HG02884 (cell line): ENCODE measurements around the gene OR8U1.
"Not testable (repeated sequence)": the region's sequence is repeated elsewhere in the genome, so short reads cannot be mapped to it uniquely, and the experiment has no call there.

Experiments
- ATAC-seq: cut with Tn5 transposase; IDR thresholded peaks from one replicate; pipeline ENCODE4 v1.9.1; 2021; ENCODE audit warnings: mild to moderate bottlenecking, moderate library complexity; ENCODE audit not compliant: unreplicated experiment

The OR8U1 gene

DNA sequence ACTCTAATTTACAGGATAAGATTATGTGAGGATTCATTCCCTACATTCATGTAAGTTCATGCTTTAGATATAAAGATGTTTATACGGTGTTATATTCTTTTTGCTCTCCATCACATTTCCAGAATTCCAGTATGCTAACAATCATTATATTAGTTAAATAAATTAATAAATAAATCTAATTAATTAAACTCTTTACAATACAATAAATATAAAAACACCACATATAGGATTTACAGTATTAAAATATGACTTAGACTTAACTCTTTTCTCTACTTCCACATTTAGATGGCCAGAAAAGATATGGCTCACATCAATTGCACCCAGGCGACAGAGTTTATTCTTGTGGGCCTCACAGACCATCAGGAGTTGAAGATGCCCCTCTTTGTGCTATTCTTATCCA is at the start of gene OR8U1:
TSS of gene OR8U1 (plus strand) at position 301 of the 400 bp plus-strand sequence. CDS start at position 301, 0 bp downstream.
- no peak for ATAC-seq

DNA sequence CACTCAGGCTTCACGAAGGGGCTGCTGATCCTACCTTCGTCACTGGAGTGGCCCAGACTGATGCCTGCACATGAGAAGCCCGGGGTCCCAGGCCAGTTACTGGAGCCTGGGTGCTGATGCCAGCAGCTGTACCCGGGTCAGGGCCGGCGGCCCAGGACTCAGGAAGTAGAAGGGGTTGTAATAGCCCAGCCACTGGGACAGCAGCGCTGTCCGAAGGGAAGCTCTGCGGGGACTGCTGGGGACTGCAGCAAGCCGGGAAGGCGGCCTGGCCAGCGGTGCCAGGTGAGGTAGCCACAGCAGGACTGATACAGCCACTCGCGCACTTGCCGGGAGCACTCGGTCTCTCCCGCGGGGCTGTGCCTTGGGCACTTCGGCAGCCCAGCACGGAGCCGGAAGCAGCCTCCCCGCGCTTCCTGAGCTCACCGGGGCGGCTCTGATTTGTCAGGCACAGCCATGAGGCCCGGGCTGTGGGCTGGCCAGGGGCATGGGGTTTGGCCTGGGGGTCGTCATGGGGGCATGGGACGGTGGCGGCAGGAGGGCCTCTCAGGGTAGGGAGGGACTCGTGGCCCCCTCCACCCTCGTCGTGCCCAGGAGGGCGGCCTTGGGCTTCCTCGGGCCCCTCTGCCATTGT is 43.4 kb upstream of the OR8U1 start:
- ATAC-seq = no peak

DNA sequence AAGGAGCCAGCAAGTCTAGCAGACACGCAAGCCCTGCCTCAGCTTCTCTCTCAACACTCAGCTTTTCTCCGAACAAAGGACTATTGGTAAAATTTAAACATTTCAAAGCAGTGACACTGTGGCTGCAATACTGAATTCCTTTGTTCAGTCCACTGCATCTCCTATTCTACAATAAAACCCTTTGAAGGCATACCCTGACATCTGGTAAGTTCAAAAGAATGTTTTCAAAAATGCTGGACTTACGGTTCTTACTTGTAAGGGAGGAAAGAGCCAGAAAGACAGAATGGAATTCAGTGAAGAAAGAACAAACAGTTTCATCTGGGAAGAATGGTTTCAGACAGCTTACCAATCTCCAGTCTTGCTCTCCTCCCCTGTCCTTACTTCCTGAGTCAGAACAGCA is 42.3 kb upstream of the OR8U1 start:
- no peak for ATAC-seq

DNA sequence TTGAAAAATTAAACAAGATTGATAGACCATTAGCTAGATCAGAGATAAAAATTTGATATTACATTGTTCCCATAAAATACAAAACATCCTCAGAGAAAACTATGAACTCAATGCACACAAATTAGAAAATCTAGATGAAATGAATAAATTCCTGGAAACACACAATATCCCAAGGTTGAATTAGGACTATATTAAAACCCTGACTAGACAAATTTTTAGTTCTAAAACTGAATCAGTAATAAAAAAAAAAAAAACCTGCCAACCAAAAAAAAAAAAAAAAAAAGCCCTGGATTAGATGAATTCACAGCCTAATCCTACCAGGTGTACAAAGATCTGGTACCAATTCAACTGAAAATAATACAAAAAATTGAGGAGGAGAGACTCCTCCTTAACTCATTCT is 35.1 kb upstream of the OR8U1 start:
- no peak for ATAC-seq

DNA sequence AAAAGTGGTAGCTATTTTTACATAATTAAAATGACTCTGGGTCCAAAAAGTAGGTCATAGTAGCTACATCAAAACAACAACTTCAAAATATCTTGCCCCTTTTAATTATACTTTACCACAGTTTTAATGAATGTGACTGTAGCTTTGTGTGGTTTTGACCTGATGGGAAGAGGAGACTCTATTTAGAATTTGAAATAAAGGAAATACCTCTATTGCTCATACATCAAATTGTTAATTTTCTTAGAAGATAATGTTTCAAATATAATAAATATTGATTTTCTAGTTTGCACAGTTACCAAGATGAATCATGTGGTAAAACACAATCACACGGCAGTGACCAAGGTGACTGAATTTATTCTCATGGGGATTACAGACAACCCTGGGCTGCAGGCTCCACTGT is 29.7 kb upstream of the OR8U1 start, which contains the start of gene OR8K1:
TSS of gene OR8K1 (plus strand) at position 301 of the 400 bp plus-strand sequence. CDS start at position 301, 0 bp downstream.
- ATAC-seq = no peak

DNA sequence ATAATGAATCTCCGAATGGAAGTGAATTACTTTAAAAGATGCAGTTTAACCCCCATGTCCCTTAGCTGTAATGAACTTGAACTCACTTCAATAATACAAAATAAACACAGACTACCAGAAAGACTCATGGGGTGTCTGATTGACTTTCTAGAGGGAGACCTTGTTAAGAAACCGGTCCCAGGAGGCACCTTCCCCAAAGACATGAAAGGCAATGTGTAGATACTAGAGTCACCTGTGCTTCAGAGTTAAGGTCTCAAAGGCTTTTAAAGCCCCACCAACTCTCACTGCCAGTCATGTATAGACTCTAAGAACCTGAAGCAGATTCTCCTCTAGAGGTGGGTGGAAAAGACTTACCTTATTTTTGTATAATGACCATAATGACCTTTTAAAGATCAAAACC is 21.4 kb upstream of the OR8U1 start, which contains the start of gene OR8J1:
TSS of gene OR8J1 (plus strand) at position 301 of the 400 bp plus-strand sequence. CDS start 5,956 bp downstream, outside the sequence.
- ATAC-seq = no peak

DNA sequence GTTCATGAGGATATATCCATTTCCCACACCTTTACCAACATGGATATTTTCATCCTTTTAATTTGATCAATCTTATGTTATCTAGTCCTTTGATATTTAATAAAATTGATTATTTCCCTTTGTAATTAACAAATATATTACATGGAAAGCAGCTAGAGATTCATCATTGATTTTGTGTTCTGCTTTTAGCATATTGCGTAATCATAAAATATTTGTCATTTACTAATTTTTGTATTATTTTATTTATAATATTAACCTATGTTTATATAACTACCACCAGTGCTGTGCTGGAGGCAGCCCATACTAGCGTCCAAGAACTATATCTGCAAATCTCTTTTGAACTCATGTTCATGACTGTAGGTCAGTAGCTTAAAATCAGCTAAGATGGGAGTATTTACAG is 4.7 kb downstream of the OR8U1 start:
- no peak for ATAC-seq

DNA sequence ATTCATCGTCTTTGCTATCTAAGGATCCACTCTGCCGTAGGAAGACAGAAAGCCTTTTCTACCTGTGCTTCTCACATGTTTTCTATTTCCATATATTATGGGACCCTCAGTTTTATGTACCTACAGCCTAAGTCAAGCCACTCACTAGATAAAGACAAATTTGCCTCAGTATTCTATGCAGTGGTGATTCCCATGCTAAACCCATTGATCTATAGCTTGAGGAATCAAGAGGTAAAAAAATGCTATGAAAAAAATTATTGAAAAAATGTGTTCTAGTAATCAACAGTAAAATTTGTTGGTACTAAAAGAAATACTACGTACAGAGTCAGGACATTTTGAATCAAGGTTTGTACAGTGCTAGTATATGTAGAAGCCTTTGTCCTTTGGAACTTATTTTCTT is 19.0 kb downstream of the OR8U1 start:
- no peak for ATAC-seq

DNA sequence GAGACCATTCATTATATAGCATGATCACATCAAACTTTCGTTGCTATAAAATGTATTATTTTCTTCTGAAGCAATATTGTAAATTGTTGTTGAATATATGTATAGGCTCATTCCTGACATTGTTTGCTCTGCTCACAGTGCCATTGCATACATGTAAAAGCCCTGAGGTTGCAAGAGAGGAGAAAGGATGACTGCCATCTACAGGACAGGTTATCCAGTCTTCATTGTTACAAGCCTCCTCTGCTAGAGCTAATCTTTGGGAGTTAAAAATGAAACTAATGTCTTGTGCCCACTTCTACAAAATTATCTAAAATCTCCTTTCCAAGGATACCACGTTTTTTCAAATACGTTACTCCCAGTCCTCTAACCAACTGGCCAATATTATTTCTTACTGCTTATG is 20.6 kb downstream of the OR8U1 start:
- no peak for ATAC-seq

DNA sequence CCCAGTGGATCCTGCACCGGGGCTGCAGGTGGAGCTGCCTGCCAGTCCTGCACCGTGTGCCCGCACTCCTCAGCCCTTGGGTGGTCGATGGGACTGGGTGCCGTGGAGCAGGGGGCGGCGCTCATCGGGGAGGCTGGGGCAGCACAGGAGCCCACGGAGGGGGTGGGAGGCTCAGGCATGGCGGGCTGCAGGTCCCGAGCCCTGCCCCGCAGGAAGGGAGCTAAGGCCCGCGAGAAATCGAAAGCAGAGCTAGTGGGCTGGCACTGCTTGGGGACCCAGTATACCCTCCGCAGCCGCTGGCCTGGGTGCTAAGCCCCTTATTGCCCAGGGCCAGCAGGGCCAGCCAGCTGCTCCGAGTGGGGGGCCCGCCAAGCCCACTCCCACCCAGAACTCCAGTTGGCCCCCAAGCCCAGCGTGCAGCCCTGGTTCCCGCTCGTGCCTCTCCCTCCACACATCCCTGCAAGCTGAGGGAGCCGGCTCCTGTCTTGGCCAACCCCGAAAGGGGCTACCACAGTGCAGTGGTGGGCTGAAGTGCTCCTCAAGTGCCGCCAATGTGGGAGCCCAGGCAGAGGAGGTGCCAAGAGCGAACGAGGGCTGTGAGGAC is 26.5 kb downstream of the OR8U1 start:
- not testable (repeated sequence) for ATAC-seq

DNA sequence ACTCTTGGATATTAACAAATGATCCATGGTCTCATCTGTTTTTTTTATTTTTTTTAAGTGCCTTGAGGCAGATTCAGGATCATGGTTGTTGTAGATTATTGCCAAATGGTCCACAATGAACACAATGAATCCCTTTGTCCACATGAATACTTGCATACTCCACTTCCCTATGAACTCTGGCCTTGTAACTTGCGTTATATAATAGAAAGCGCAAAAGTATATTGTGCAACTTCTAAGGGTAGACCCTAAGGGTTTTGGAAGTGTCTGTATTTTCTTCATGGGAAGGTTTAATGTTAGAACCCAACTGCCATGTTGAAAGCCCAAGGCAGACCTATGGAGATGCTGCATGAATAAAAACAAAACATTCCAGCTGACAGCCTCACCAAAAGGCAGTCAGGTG is 29.0 kb downstream of the OR8U1 start:
- no peak for ATAC-seq

DNA sequence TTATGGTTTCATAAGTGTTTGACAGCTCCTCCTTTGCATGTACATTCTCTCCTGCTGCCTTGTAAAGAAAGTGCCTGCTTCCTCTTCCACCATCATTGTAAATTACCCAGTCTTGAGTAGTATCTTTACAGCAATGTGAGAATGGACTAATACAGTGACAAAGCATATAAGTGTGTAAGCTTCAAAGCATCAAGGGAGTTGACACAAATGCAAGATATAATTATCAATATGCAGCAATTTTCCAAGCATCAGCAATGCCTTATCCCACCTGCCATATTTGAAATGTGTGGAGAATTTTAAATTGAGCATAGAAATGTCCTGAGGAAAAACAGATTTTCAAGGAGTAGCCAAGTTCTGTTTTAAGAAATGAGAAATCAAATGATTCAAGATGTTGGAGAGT is 35.4 kb downstream of the OR8U1 start:
- no peak for ATAC-seq

DNA sequence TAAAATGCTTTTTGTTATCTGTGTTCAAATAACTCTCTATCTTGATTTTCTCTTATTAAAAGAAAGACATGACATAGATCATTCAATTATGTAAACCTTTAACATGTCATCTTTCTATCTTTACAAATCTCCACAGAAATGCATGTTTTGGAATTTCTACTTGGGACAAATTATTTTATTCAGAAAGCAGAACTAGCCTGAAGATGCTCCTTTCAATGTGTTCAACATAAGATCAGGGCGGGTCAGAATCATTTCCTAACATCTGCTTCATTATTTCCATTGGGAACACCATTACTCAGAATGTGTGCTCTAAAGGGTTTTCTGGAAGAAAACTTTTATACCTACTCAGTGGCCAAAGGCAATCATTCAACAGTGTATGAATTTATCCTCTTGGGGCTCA is 37.0 kb downstream of the OR8U1 start, which contains the start of gene OR5AL1:
TSS of gene OR5AL1 (plus strand) at position 301 of the 400 bp plus-strand sequence.
- ATAC-seq = no peak
